WTC11 (cell line): ENCODE data around the gene HLA-DPA1. TPM values are rescaled to one million over a fixed set of nuclear protein-coding genes. Genes with fewer than 3 reads are reported as not detected.

Experiments
- AFF4 ChIP-seq: sonication (generic); formaldehyde crosslinking; IDR thresholded peaks from 2 replicates; pipeline ENCODE4 v1.8.1; 2023; ENCODE audit warnings: mild to moderate bottlenecking, missing genetic modification reagents, borderline replicate concordance
- ESRRA ChIP-seq: sonication (generic); formaldehyde crosslinking; IDR thresholded peaks from 2 replicates; pipeline ENCODE4 v1.8.1; 2022; ENCODE audit warnings: mild to moderate bottlenecking, missing genetic modification reagents, borderline replicate concordance
- IRF2 ChIP-seq: sonication (generic); formaldehyde crosslinking; IDR thresholded peaks from 2 replicates; pipeline ENCODE4 v1.8.0; 2022; ENCODE audit warnings: low read depth, missing genetic modification reagents, borderline replicate concordance
- JUN ChIP-seq: sonication (generic); formaldehyde crosslinking; IDR thresholded peaks from 2 replicates; pipeline ENCODE4 v1.8.0; 2023; ENCODE audit warnings: mild to moderate bottlenecking, missing genetic modification reagents
- MYBL2 ChIP-seq: sonication (generic); formaldehyde crosslinking; IDR thresholded peaks from 2 replicates; pipeline ENCODE4 v1.8.1; 2023; ENCODE audit warnings: mild to moderate bottlenecking, moderate library complexity, missing genetic modification reagents
- NR1H2 ChIP-seq: sonication (generic); formaldehyde crosslinking; IDR thresholded peaks from 2 replicates; pipeline ENCODE4 v1.9.0; 2021; ENCODE audit warnings: mild to moderate bottlenecking, moderate library complexity, missing genetic modification reagents
- NR2C2 ChIP-seq: sonication (generic); formaldehyde crosslinking; IDR thresholded peaks from 2 replicates; pipeline ENCODE4 v1.8.0; 2022; ENCODE audit warnings: mild to moderate bottlenecking, missing genetic modification reagents
- NR3C1 ChIP-seq: sonication (generic); formaldehyde crosslinking; conservative IDR thresholded peaks from 2 replicates; pipeline ENCODE4 v1.8.1; 2023; ENCODE audit warnings: low read depth, mild to moderate bottlenecking, missing genetic modification reagents
- STAT6 ChIP-seq: sonication (generic); formaldehyde crosslinking; conservative IDR thresholded peaks from 2 replicates; pipeline ENCODE4 v1.8.1; 2023; ENCODE audit warnings: mild to moderate bottlenecking, low read depth, missing genetic modification reagents, moderate library complexity
- TEAD1 ChIP-seq: sonication (generic); formaldehyde crosslinking; IDR thresholded peaks from 2 replicates; pipeline ENCODE4 v1.8.0; 2022; ENCODE audit warnings: mild to moderate bottlenecking, missing genetic modification reagents
- USF2 ChIP-seq: sonication (generic); formaldehyde crosslinking; IDR thresholded peaks from 2 replicates; pipeline ENCODE4 v1.8.1; 2023; ENCODE audit warnings: mild to moderate bottlenecking, missing genetic modification reagents, moderate library complexity
- ZBTB21 ChIP-seq: sonication (generic); formaldehyde crosslinking; IDR thresholded peaks from 2 replicates; pipeline ENCODE4 v1.8.1; 2023; ENCODE audit warnings: mild to moderate bottlenecking, missing genetic modification reagents, borderline replicate concordance
- ZNF281 ChIP-seq: sonication (generic); formaldehyde crosslinking; IDR thresholded peaks from 2 replicates; pipeline ENCODE4 v1.8.0; 2023; ENCODE audit warnings: mild to moderate bottlenecking, missing genetic modification reagents
- ZNF416 ChIP-seq: fragments of 250-450 bp; sonication (Bioruptor Pico); IDR thresholded peaks from 2 replicates; pipeline ENCODE4 v1.9.0; 2021; ENCODE audit warnings: mild to moderate bottlenecking, inconsistent platforms
- ZNF423 ChIP-seq: fragments of 250-450 bp; sonication (Bioruptor Pico); IDR thresholded peaks from 2 replicates; pipeline ENCODE4 v2.1.2; 2022; ENCODE audit warnings: mild to moderate bottlenecking, moderate library complexity
- ZNF425 ChIP-seq: fragments of 250-450 bp; sonication (Bioruptor Pico); conservative IDR thresholded peaks from 2 replicates; pipeline ENCODE4 v1.9.0; 2021; ENCODE audit warnings: mild to moderate bottlenecking
- total RNA-seq: library from RNA; stranded (reverse); gene quantifications from 3 replicates; pipeline ENCODE4 v1.2.3, GENCODE V29; 2021

The HLA-DPA1 gene
- total RNA-seq, 1 experiment from 2014 or later, result 4.9 TPM

- no peak for TF ChIP-seq USF2 (CRISPR knock-in tag)
- TF ChIP-seq ZNF423 (CRISPR knock-in tag), result no peak
- no peak for TF ChIP-seq NR1H2
- TF ChIP-seq ZNF416, result 0 out of 2 replicates have a peak, but pooled peaks have one; percentile 54
- no peak for TF ChIP-seq TEAD1
- TF ChIP-seq ZNF425 (CRISPR knock-in tag), result 0 out of 2 replicates have a peak, but pooled peaks have one; percentile 40
- no peak for TF ChIP-seq ESRRA
- no peak for TF ChIP-seq ZBTB21 (CRISPR knock-in tag)
- no peak; the same call in 1 of the 2 replicates for TF ChIP-seq MYBL2
- TF ChIP-seq IRF2 (CRISPR knock-in tag), result no peak
- TF ChIP-seq NR3C1, result no peak
- no peak for TF ChIP-seq JUN (CRISPR knock-in tag)
- no peak for TF ChIP-seq STAT6 (CRISPR knock-in tag)
- TF ChIP-seq ZNF281 (CRISPR knock-in tag), result no peak
- TF ChIP-seq NR2C2 (CRISPR knock-in tag), result no peak
- TF ChIP-seq AFF4 (CRISPR knock-in tag), result no peak
Measured at GRCh38 chr6:33117811-33118277, 44.4 kb upstream of the HLA-DPA1 start (continued).
